ENCODE data around the gene RTN4RL1. TPM values are rescaled to one million over a fixed set of nuclear protein-coding genes. Genes with fewer than 3 reads are reported as not detected.
A peak's percentile ranks its signal among the peaks of the same experiment; 100 is the strongest.

RTN4RL1 gene
- total and polyA plus RNA-seq, 2 of the 13 experiments (the other 11 are each of a cell fraction or from before 2014, with no cell fraction given), result 0.01 TPM; not detected in 1

DNA sequence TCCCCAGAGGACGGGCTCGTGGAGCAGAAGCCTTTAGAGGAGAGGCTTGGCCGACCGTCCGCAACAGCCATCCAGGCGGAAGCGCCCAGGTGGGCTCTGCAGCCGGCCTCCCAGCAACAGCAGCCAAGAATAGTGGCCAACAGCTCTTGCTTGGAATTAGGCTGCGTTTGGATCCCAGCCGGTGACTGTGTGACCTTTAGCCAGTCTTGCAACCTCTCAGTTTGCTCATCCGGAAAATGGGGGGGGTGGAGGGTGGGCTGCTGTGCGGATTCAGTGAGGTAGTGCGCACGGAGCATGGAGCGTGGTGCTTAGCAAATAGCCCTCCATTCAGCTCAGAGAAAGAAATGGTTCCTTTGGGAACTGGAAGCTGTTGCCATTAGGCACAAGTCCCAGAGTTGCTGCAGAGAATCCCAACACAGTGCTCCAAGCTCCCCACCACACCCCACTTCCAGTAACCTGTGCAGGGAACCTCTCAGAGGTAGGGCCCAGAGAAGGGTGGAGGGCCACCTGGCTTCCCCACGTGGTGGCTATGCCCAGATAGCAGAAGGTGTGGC, 46.7 kb downstream of the RTN4RL1 start:
- Histone ChIP-seq H3K4me1 (ENCODE audit: insufficient read depth, low read length) (peaks cover 83% of the 10 kb centered on the region), H3K27ac (ENCODE audit: extremely low read length, insufficient read depth, low read length) (no peak overlapping the region), H4K20me1 (ENCODE audit: insufficient read depth, low read length) (no peaks in the 10 kb centered on the region), H3K4me3 (replicated peaks in 1 of 3; ENCODE audit: insufficient read depth in 1 of 3, low read depth in 2 of 3, low read length in 3 of 3) (no peak overlapping the region; a peak in 1 of 6 replicates), H3K4me2 (ENCODE audit: low read depth, low read length) (peak overlapping the region; percentile 23; the same call in 1 of the 2 replicates), H3K9me3 (ENCODE audit: low read length) (no peaks in the 10 kb centered on the region), H3K36me3 (replicated peaks in 1 of 2; ENCODE audit: control insufficient read depth in 1 of 2, insufficient read depth in 2 of 2, low read length in 2 of 2) (no peaks in the 10 kb centered on the region), H3K9ac (ENCODE audit: insufficient read depth, low read depth, low read length) (no peak overlapping the region), H3K79me2 (ENCODE audit: insufficient read depth, low read length) (no peaks in the 10 kb centered on the region), H3K27me3 (ENCODE audit: control insufficient read depth in 1 of 2, insufficient read depth in 2 of 2, low read length in 2 of 2) (peaks cover 6 to 15% of the 10 kb centered on the region in 2 experiments; a peak in 3 of 5 replicates), H2AFZ (ENCODE audit: low read length) (no peak overlapping the region)
- FAIRE-seq (no peak), DNase-seq (ENCODE audit: low spot score) (no peak), ATAC-seq (peak; percentile 9; the same call in 2 of the 3 replicates)
- POLR2A ChIA-PET, result interaction anchor here (0.6 to 2.0 kb wide), 4 partner anchors 10 to 22 kb away, joined by 3 to 9 read pairs (median 3); no protein-coding TSS in a partner anchor
- intact Hi-C loops (cut with micrococcal nuclease; ENCODE audit: unreplicated experiment), result loop anchor here (10.0 kb wide), 1 partner anchor 46 kb away; the partner anchor contains the start of gene RTN4RL1
- no TSS peak for BruUV-seq (replicated peaks)
- TF ChIP-seq ARHGAP35 (CRISPR knock-in tag; IDR thresholded peaks at IDR 0.05; ENCODE audit: borderline replicate concordance), result no peak
- TF ChIP-seq ZNF629 (CRISPR knock-in tag; conservative IDR thresholded peaks at IDR 0.05), result peak; percentile 89
- 0 out of 2 replicates have a peak, but pooled peaks have one; percentile 14 for TF ChIP-seq ZMYM3 (CRISPR knock-in tag; IDR thresholded peaks at IDR 0.05)
- TF ChIP-seq BORCS8-MEF2B (CRISPR knock-in tag; IDR thresholded peaks at IDR 0.05), result 0 out of 2 replicates have a peak, but pooled peaks have one; percentile 15
- no peak for TF ChIP-seq ZNF263 (CRISPR knock-in tag; IDR thresholded peaks at IDR 0.05)
- TF ChIP-seq HNF4G (IDR thresholded peaks at IDR 0.05; ENCODE audit: borderline replicate concordance, low read depth, low read length), result 0 out of 2 replicates have a peak, but pooled peaks have one; percentile 7
- TF ChIP-seq HNF4G (CRISPR knock-in tag; IDR thresholded peaks at IDR 0.05; ENCODE audit: borderline replicate concordance, low read depth), result no peak
- TF ChIP-seq, protein P1, sequence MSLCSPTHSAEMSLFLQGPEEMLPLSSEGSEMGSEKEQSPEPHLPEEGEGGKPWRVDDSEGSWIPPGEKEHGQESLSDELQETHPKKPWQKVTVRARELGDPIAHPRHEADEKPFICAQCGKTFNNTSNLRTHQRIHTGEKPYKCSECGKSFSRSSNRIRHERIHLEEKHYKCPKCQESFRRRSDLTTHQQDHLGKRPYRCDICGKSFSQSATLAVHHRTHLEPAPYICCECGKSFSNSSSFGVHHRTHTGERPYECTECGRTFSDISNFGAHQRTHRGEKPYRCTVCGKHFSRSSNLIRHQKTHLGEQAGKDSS (CRISPR knock-in tag; IDR thresholded peaks at IDR 0.05; ENCODE audit: borderline replicate concordance, low read depth), result 0 out of 2 replicates have a peak, but pooled peaks have one; percentile 71
- CTCF ChIA-PET (ENCODE audit: low intra/inter-chr PET ratio, low total read pairs), result no interaction called here
- 38% methylated on average over 15 of the region's 16 CpGs for WGBS (ENCODE audit: low lambda C conversion rate)
- in situ Hi-C loops (cut with HindIII; ENCODE audit: extremely low pct_ligation_motif_present, low pct_unique_long_range_greater_than_20kb), result no loop called here

Data from HepG2 (cell line).